IMR-90 (cell line): ENCODE results near the gene ITGAL. TPM values are rescaled to one million over a fixed set of nuclear protein-coding genes. Genes with fewer than 3 reads are reported as not detected.

ENCODE experiments used
- ATAC-seq: fragments of 200-7000 bp; cut with Tn5 transposase; 2 replicates; pipeline ENCODE4 v1.9.1; 2020; ENCODE audit warnings: low read depth, mild to moderate bottlenecking, moderate library complexity
- BruUV-seq: library from RNA; stranded (reverse); fragments of 400-500 nt; replicated peaks from 2 replicates; lab custom pipeline; 2021; lab: Mats Ljungman, UMichigan
- CTCF ChIA-PET: fragments of 300-600 bp; formaldehyde crosslinking; extraction: SDS; loops from one replicate; lab custom pipeline; 2021; ENCODE audit warnings: antibody characterized with exemption; lab: Yijun Ruan, JAX
- POLR2A ChIA-PET: fragments of 300-600 bp; sonication (Branson Sonifier 250); formaldehyde crosslinking; loops from one replicate; lab custom pipeline; 2022; ENCODE audit warnings: antibody characterized with exemption; ENCODE audit not compliant: unreplicated experiment; lab: Charles Lee
- DNase-seq: peaks from one replicate; pipeline ENCODE4 v3.0.0; 2013
- H2AFZ ChIP-seq: replicated peaks from 2 replicates; pipeline ENCODE3; 2013; ENCODE audit warnings: low read length, mild to moderate bottlenecking; ENCODE audit not compliant: poor library complexity
- H2AK5ac ChIP-seq: 2 replicates; pipeline ENCODE4 v1.6.1; 2013; ENCODE audit warnings: low read depth, low read length, inconsistent platforms
- H2AK9ac ChIP-seq: replicated peaks from 2 replicates; pipeline ENCODE3; 2013; ENCODE audit warnings: mild to moderate bottlenecking, low read depth, low read length, moderate library complexity; ENCODE audit not compliant: poor library complexity
- H2BK120ac ChIP-seq: 2 replicates; pipeline ENCODE4 v1.6.1; 2013; ENCODE audit warnings: low read depth, low read length, inconsistent platforms
- H2BK15ac ChIP-seq: 3 replicates; pipeline ENCODE4 v1.6.1; 2013; ENCODE audit warnings: low read depth, low read length, inconsistent platforms
- H2BK20ac ChIP-seq: 2 replicates; pipeline ENCODE4 v1.6.1; 2013; ENCODE audit warnings: low read depth, mild to moderate bottlenecking, inconsistent platforms, low read length, moderate library complexity
- H2BK5ac ChIP-seq: 2 replicates; pipeline ENCODE4 v1.6.1; 2013; ENCODE audit warnings: mild to moderate bottlenecking, low read depth, low read length, inconsistent platforms; ENCODE audit not compliant: poor library complexity, severe bottlenecking
- H3K14ac ChIP-seq: replicated peaks from 2 replicates; pipeline ENCODE4 v1.6.1; 2013; ENCODE audit warnings: low read depth, low read length, inconsistent platforms
- H3K18ac ChIP-seq: 2 replicates; pipeline ENCODE4 v1.6.1; 2013; ENCODE audit warnings: low read depth, low read length, control low read depth
- H3K23ac ChIP-seq: 2 replicates; pipeline ENCODE4 v1.6.1; 2013; ENCODE audit warnings: low read depth, low read length, inconsistent platforms
- H3K27ac ChIP-seq: 2 replicates; pipeline ENCODE4 v1.5.1; 2013; ENCODE audit warnings: mild to moderate bottlenecking, control low read depth, low read length; ENCODE audit not compliant: insufficient read depth
- H3K27me3 ChIP-seq: 2 replicates; pipeline ENCODE4 v1.6.1; 2013; ENCODE audit warnings: low read length; ENCODE audit not compliant: control insufficient read depth, insufficient read depth
- H3K36me3 ChIP-seq: 2 replicates; pipeline ENCODE4 v1.6.1; 2013; ENCODE audit warnings: low read length, mixed read lengths; ENCODE audit not compliant: control insufficient read depth, insufficient read depth
- H3K4ac ChIP-seq: 2 replicates; pipeline ENCODE4 v1.6.1; 2013; ENCODE audit warnings: low read depth, low read length, inconsistent platforms
- H3K4me1 ChIP-seq: 2 replicates; pipeline ENCODE4 v1.6.1; 2013; ENCODE audit warnings: low read length, mixed read lengths; ENCODE audit not compliant: control insufficient read depth, insufficient read depth
- H3K4me2 ChIP-seq: 2 replicates; pipeline ENCODE4 v1.6.1; 2013; ENCODE audit warnings: low read depth, mild to moderate bottlenecking, control low read depth, low read length, moderate library complexity
- H3K4me3 ChIP-seq: 2 replicates; pipeline ENCODE4 v1.5.1; 2013; ENCODE audit warnings: low read depth, mild to moderate bottlenecking, control low read depth, low read length, moderate library complexity; ENCODE audit not compliant: insufficient read depth
- H3K56ac ChIP-seq: 2 replicates; pipeline ENCODE4 v1.6.1; 2013; ENCODE audit warnings: low read length, inconsistent platforms; ENCODE audit not compliant: insufficient read depth; ENCODE audit errors: extremely low read depth
- H3K79me1 ChIP-seq, 2 experiments: 2 replicates each; pipeline ENCODE4 v1.6.1; 2013; ENCODE audit warnings: low read length in 2 of 2, inconsistent platforms in 1 of 2, low read depth in 1 of 2
- H3K9ac ChIP-seq: 2 replicates; pipeline ENCODE4 v1.6.1; 2013; ENCODE audit warnings: low read depth, low read length, control low read depth
- H3K9me1 ChIP-seq: 2 replicates; pipeline ENCODE4 v1.6.1; 2013; ENCODE audit warnings: low read length, inconsistent platforms; ENCODE audit not compliant: insufficient read depth
- H3K9me3 ChIP-seq: 2 replicates; pipeline ENCODE4 v1.6.1; 2013; ENCODE audit warnings: low read length; ENCODE audit not compliant: control insufficient read depth, insufficient read depth
- H4K20me1 ChIP-seq: 2 replicates; pipeline ENCODE4 v1.6.1; 2013; ENCODE audit warnings: low read length, inconsistent platforms; ENCODE audit not compliant: insufficient read depth
- H4K5ac ChIP-seq: 2 replicates; pipeline ENCODE4 v1.6.1; 2013; ENCODE audit warnings: mild to moderate bottlenecking, low read depth, low read length, control low read depth
- H4K8ac ChIP-seq, 2 experiments: 2 replicates each; pipeline ENCODE4 v1.6.1; 2013; ENCODE audit warnings: low read depth in 2 of 2, low read length in 2 of 2, control low read depth in 1 of 2, inconsistent platforms in 1 of 2
- H4K91ac ChIP-seq: 2 replicates; pipeline ENCODE4 v1.6.1; 2013; ENCODE audit warnings: low read depth, low read length, inconsistent platforms; ENCODE audit not compliant: insufficient read depth
- BHLHE40 ChIP-seq: fragments of 150-350 bp; IDR thresholded peaks from 2 replicates; pipeline ENCODE4 v1.6.1; 2016; ENCODE audit warnings: mild to moderate bottlenecking, low read depth, low read length
- CEBPB ChIP-seq: IDR thresholded peaks from 2 replicates; pipeline ENCODE4 v1.6.1; 2012; ENCODE audit warnings: low read depth, low read length, improper control_type of control experiment
- CHD1 ChIP-seq: IDR thresholded peaks from 2 replicates; pipeline ENCODE4 v1.6.1; 2012; ENCODE audit warnings: low read depth, low read length, improper control_type of control experiment
- ELK1 ChIP-seq: fragments of 150-350 bp; IDR thresholded peaks from 2 replicates; pipeline ENCODE4 v1.6.1; 2016; ENCODE audit warnings: low read depth, mild to moderate bottlenecking, low read length, moderate library complexity, borderline replicate concordance
- FOS ChIP-seq: fragments of 150-350 bp; IDR thresholded peaks from 2 replicates; pipeline ENCODE4 v1.6.1; 2016; ENCODE audit warnings: low read depth, low read length
- MAFK ChIP-seq: IDR thresholded peaks from 2 replicates; pipeline ENCODE4 v1.6.1; 2012; ENCODE audit warnings: low read depth, low read length, improper control_type of control experiment
- MAZ ChIP-seq: IDR thresholded peaks from 2 replicates; pipeline ENCODE4 v1.6.1; 2012; ENCODE audit warnings: low read depth, mild to moderate bottlenecking, low read length, improper control_type of control experiment, moderate library complexity, borderline replicate concordance
- MXI1 ChIP-seq: IDR thresholded peaks from 2 replicates; pipeline ENCODE4 v1.6.1; 2012; ENCODE audit warnings: low read depth, mild to moderate bottlenecking, low read length, moderate library complexity, borderline replicate concordance
- NFE2L2 ChIP-seq: fragments of 150-350 bp; IDR thresholded peaks from 2 replicates; pipeline ENCODE4 v1.6.1; 2016; ENCODE audit warnings: low read depth, mild to moderate bottlenecking, low read length
- POLR2A ChIP-seq: IDR thresholded peaks from 2 replicates; pipeline ENCODE4 v1.6.1; 2012; ENCODE audit warnings: mild to moderate bottlenecking, low read depth, low read length
- RAD21 ChIP-seq: IDR thresholded peaks from 2 replicates; pipeline ENCODE4 v1.6.1; 2012; ENCODE audit warnings: low read length, improper control_type of control experiment
- RCOR1 ChIP-seq: IDR thresholded peaks from 2 replicates; pipeline ENCODE4 v1.6.1; 2012; ENCODE audit warnings: mild to moderate bottlenecking, low read length, improper control_type of control experiment; ENCODE audit not compliant: insufficient replicate concordance
- RFX5 ChIP-seq: IDR thresholded peaks from 2 replicates; pipeline ENCODE4 v1.8.0; 2012; ENCODE audit warnings: low read depth, mild to moderate bottlenecking, low read length, moderate library complexity
- SMC3 ChIP-seq: fragments of 150-350 bp; IDR thresholded peaks from 2 replicates; pipeline ENCODE4 v1.6.1; 2016; ENCODE audit warnings: low read depth, mild to moderate bottlenecking, antibody characterized with exemption, low read length, moderate library complexity
- WGBS, 2 experiments: methylation state at CpG; one replicate each; pipeline versions ENCODE4 v1.1.5 to v1.1.7; 2013; ENCODE audit warnings: missing lambda C conversion rate in 2 of 2; ENCODE audit not compliant: insufficient read length in 1 of 2; ENCODE audit errors: extremely low coverage in 2 of 2; 5-methylcytosine and 5-hydroxymethylcytosine counted together
- dilution Hi-C: fragments of 300-500 bp; cut with HindIII; formaldehyde crosslinking; loops from one replicate; pipeline ENCODE4 v1.14.3; 2018; ENCODE audit warnings: low sequenced_read_pairs; ENCODE audit not compliant: unreplicated experiment
- in situ Hi-C: fragments of 300-500 bp; cut with MboI; formaldehyde crosslinking; loops from 3 replicates; pipeline ENCODE4 v1.14.3; 2019; ENCODE audit warnings: low sequenced_read_pairs, inconsistent platforms, mixed read lengths
- intact Hi-C: fragments of 100-400 bp; cut with micrococcal nuclease; formaldehyde crosslinking; loops from 2 replicates; pipeline ENCODE4 v1.10.0; 2022
- polyA plus RNA-seq, 3 experiments: library from polyadenylated mRNA; depleted of rRNA; stranded (reverse); fragments of >200 nt; gene quantifications; 2 replicates each; pipeline ENCODE4 v1.2.3, GENCODE V29; 2012; ENCODE audit warnings: low replicate concordance in 1 of 3
- total RNA-seq: library from RNA; depleted of rRNA; stranded (reverse); fragments of >200 nt; gene quantifications from 2 replicates; pipeline ENCODE4 v1.2.3, GENCODE V29; 2012
- TF ChIP-seq, protein P1 (sequence below): fragments of 150-350 bp; IDR thresholded peaks from 2 replicates; pipeline ENCODE4 v1.6.1; 2017; ENCODE audit warnings: mild to moderate bottlenecking, antibody characterized with exemption, low read length, low read depth
- TF ChIP-seq, protein P2 (sequence below): conservative IDR thresholded peaks from 2 replicates; pipeline ENCODE4 v1.5.1; 2012; ENCODE audit warnings: mild to moderate bottlenecking, low read depth, low read length, improper control_type of control experiment

ITGAL gene
- total and polyA plus RNA-seq, 2 of the 4 experiments (the other 2 are of a cell fraction) = not detected

GRCh38 chr16:30491229-30491628, 18.7 kb downstream of the ITGAL start:
- ChIA-PET CTCF (interaction anchor here (0.7 to 0.8 kb wide), 2 partner anchors 9 to 47 kb away, joined by 3 to 5 read pairs; no protein-coding TSS in a partner anchor), POLR2A (no interaction called here)
- Histone ChIP-seq H4K91ac (no peak overlapping the region), H2AFZ (no peak overlapping the region), H3K27me3 (peaks cover 11% of the 10 kb centered on the region), H3K4me2 (no peak overlapping the region), H3K14ac (no peak overlapping the region), H3K4me1 (peaks cover 3% of the 10 kb centered on the region; the same call in 1 of the 2 replicates), H3K56ac (no peak overlapping the region), H4K8ac (no peak overlapping the region), H3K18ac (no peak overlapping the region), H3K27ac (no peak overlapping the region), H3K9me1 (peaks cover 3% of the 10 kb centered on the region; the same call in 1 of the 2 replicates), H3K36me3 (no peaks in the 10 kb centered on the region), H2AK5ac (no peak overlapping the region), H2BK20ac (no peak overlapping the region), H4K20me1 (no peaks in the 10 kb centered on the region), H3K9me3 (no peaks in the 10 kb centered on the region), H3K79me1 (no peaks in the 10 kb centered on the region), H2BK15ac (no peak overlapping the region), H3K4me3 (no peak overlapping the region), H3K4ac (no peak overlapping the region), H2BK5ac (no peak overlapping the region), H3K9ac (no peak overlapping the region), H2BK120ac (no peak overlapping the region), H3K23ac (no peak overlapping the region), H4K5ac (no peak overlapping the region), H2AK9ac (no peak overlapping the region)
- in situ Hi-C loops (no loop called here), intact Hi-C loops (no loop called here), dilution Hi-C loops (no loop called here)
- ATAC-seq = no peak
- DNase-seq = no peak
- no TSS peak for BruUV-seq
- TF ChIP-seq RAD21 (no peak), SMC3 (no peak), CHD1 (no peak), MXI1 (no peak), MAZ (no peak), CEBPB (no peak), POLR2A (no peak), ELK1 (no peak), RCOR1 (no peak), MAFK (no peak), RFX5 (no peak), NFE2L2 (no peak), FOS (no peak), BHLHE40 (no peak)
- TF ChIP-seq, protein P1, sequence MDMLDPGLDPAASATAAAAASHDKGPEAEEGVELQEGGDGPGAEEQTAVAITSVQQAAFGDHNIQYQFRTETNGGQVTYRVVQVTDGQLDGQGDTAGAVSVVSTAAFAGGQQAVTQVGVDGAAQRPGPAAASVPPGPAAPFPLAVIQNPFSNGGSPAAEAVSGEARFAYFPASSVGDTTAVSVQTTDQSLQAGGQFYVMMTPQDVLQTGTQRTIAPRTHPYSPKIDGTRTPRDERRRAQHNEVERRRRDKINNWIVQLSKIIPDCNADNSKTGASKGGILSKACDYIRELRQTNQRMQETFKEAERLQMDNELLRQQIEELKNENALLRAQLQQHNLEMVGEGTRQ = no peak
- TF ChIP-seq, protein P2, sequence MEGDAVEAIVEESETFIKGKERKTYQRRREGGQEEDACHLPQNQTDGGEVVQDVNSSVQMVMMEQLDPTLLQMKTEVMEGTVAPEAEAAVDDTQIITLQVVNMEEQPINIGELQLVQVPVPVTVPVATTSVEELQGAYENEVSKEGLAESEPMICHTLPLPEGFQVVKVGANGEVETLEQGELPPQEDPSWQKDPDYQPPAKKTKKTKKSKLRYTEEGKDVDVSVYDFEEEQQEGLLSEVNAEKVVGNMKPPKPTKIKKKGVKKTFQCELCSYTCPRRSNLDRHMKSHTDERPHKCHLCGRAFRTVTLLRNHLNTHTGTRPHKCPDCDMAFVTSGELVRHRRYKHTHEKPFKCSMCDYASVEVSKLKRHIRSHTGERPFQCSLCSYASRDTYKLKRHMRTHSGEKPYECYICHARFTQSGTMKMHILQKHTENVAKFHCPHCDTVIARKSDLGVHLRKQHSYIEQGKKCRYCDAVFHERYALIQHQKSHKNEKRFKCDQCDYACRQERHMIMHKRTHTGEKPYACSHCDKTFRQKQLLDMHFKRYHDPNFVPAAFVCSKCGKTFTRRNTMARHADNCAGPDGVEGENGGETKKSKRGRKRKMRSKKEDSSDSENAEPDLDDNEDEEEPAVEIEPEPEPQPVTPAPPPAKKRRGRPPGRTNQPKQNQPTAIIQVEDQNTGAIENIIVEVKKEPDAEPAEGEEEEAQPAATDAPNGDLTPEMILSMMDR = no peak
- WGBS, 2 experiments = 65% methylated on average over 2 of the region's 4 CpGs; no CpG with 5 or more reads in 1 of the 2 experiments
